ENCODE measurements around the gene SHMT1. TPM values are rescaled to one million over a fixed set of nuclear protein-coding genes. Genes with fewer than 3 reads are reported as not detected.
"Not testable (repeated sequence)": the region's sequence is repeated elsewhere in the genome, so short reads cannot be mapped to it uniquely, and the experiment has no call there.

Gene SHMT1
- total and polyA plus RNA-seq, 2 donors (not counting 1 experiment from before 2014, with no cell fraction given): 11.9 to 12.6 TPM

DNA sequence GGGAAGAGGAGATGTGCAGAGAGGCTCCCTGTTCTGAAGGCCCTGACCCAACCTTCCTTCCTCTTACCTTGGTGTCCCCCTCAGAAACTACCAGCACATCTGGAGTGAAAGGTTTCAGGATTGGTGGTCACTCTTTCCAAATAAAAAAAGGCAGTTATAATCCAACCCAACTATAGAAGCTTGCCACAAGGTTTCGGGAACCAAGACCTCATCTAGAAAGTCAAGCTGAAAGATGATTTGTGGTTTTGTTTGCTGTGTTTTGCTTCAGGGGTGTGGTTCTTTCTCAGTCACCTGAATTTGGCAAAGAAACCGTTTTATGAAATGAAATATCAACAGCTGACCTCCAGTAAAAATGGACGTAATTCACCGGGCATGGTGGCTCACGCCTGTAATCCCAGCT lies 19.3 kb downstream of the SHMT1 start:
- H3K4me2 ChIP-seq (ENCODE audit: extremely low read depth, insufficient read depth, low read length): no peak overlapping the region
- no peak overlapping the region for H3K4me3 ChIP-seq (replicated peaks in 1 of 4; ENCODE audit: control extremely low read depth in 1 of 4, insufficient read depth in 1 of 4, low read depth in 3 of 4, low read length in 4 of 4)
- H3K79me2 ChIP-seq (ENCODE audit: control insufficient read depth, insufficient read depth, low read length): no peaks in the 10 kb centered on the region
- H2AFZ ChIP-seq (ENCODE audit: low read length): no peak overlapping the region
- no peaks in the 10 kb centered on the region for H3K27me3 ChIP-seq (ENCODE audit: control insufficient read depth, insufficient read depth, low read length)
- H3K27ac ChIP-seq (ENCODE audit: insufficient read depth, low read length): no peak overlapping the region
- TF ChIP-seq CTCF (conservative IDR thresholded peaks at IDR 0.05 in 1 of 2, IDR thresholded peaks at IDR 0.05 in 1 of 2; ENCODE audit: low read depth in 1 of 2, low read length in 2 of 2) (no peak), EZH2 (IDR thresholded peaks at IDR 0.05; ENCODE audit: low read length, missing control alignments) (no peak)
- H3K4me1 ChIP-seq (ENCODE audit: control insufficient read depth, extremely low read depth, insufficient read depth, low read length): no peaks in the 10 kb centered on the region
- H4K20me1 ChIP-seq (ENCODE audit: control insufficient read depth, extremely low read depth, insufficient read depth, low read length): no peaks in the 10 kb centered on the region
- peaks cover 5% of the 10 kb centered on the region for H3K36me3 ChIP-seq (ENCODE audit: control insufficient read depth, insufficient read depth, low read length)
- H3K9me3 ChIP-seq (ENCODE audit: control insufficient read depth, insufficient read depth, low read depth, low read length): no peaks in the 10 kb centered on the region
- H3K9ac ChIP-seq (ENCODE audit: insufficient read depth, low read length): no peak overlapping the region
- DNase-seq (ENCODE audit: low read depth in 2 of 2): no peak

- Histone ChIP-seq H3K4me1 (ENCODE audit: control insufficient read depth, extremely low read depth, insufficient read depth, low read length) (no peaks in the 10 kb centered on the region), H3K27ac (ENCODE audit: insufficient read depth, low read length) (no peak overlapping the region), H3K4me3 (replicated peaks in 1 of 4; ENCODE audit: control extremely low read depth in 1 of 4, insufficient read depth in 1 of 4, low read depth in 3 of 4, low read length in 4 of 4) (no peak overlapping the region), H3K27me3 (ENCODE audit: control insufficient read depth, insufficient read depth, low read length) (no peaks in the 10 kb centered on the region), H3K9me3 (ENCODE audit: control insufficient read depth, insufficient read depth, low read depth, low read length) (no peaks in the 10 kb centered on the region), H2AFZ (ENCODE audit: low read length) (no peak overlapping the region), H3K36me3 (ENCODE audit: control insufficient read depth, insufficient read depth, low read length) (peaks cover 3% of the 10 kb centered on the region), H3K4me2 (ENCODE audit: extremely low read depth, insufficient read depth, low read length) (no peak overlapping the region), H4K20me1 (ENCODE audit: control insufficient read depth, extremely low read depth, insufficient read depth, low read length) (no peaks in the 10 kb centered on the region), H3K79me2 (ENCODE audit: control insufficient read depth, insufficient read depth, low read length) (no peaks in the 10 kb centered on the region), H3K9ac (ENCODE audit: insufficient read depth, low read length) (no peak overlapping the region)
- TF ChIP-seq EZH2 (IDR thresholded peaks at IDR 0.05; ENCODE audit: low read length, missing control alignments) (no peak), CTCF (conservative IDR thresholded peaks at IDR 0.05 in 1 of 2, IDR thresholded peaks at IDR 0.05 in 1 of 2; ENCODE audit: low read depth in 1 of 2, low read length in 2 of 2) (no peak)
- DNase-seq (ENCODE audit: low read depth in 2 of 2): no peak
Measured at GRCh38 chr17:18339933-18340332, 23.4 kb downstream of the SHMT1 start.

- H3K27me3 ChIP-seq (ENCODE audit: control insufficient read depth, insufficient read depth, low read length); H3K36me3 ChIP-seq (ENCODE audit: control insufficient read depth, insufficient read depth, low read length); H3K79me2 ChIP-seq (ENCODE audit: control insufficient read depth, insufficient read depth, low read length); H3K4me1 ChIP-seq (ENCODE audit: control insufficient read depth, extremely low read depth, insufficient read depth, low read length); H2AFZ ChIP-seq (ENCODE audit: low read length); DNase-seq (ENCODE audit: low read depth in 2 of 2); H3K9me3 ChIP-seq (ENCODE audit: control insufficient read depth, insufficient read depth, low read depth, low read length); H3K4me2 ChIP-seq (ENCODE audit: extremely low read depth, insufficient read depth, low read length); H3K4me3 ChIP-seq (replicated peaks in 1 of 4; ENCODE audit: control extremely low read depth in 1 of 4, insufficient read depth in 1 of 4, low read depth in 3 of 4, low read length in 4 of 4); H4K20me1 ChIP-seq (ENCODE audit: control insufficient read depth, extremely low read depth, insufficient read depth, low read length); H3K9ac ChIP-seq (ENCODE audit: insufficient read depth, low read length); H3K27ac ChIP-seq (ENCODE audit: insufficient read depth, low read length): not testable (repeated sequence)
Measured at GRCh38 chr17:18338158-18338557, 25.2 kb downstream of the SHMT1 start.
